Activated CD8-positive, alpha-beta memory T cell treated with anti-CD3 and anti-CD28 coated beads for 4 hours (primary cell): ENCODE results near the gene SLX9.
"Not testable (repeated sequence)": the region's sequence is repeated elsewhere in the genome, so short reads cannot be mapped to it uniquely, and the experiment has no call there.

Experiments used
- DNase-seq, 2 donors: peaks; one replicate each; pipeline ENCODE4 v3.0.0-alpha.2; 2020; ENCODE audit warnings: low read depth in 2 of 2

SLX9 gene

GRCh38 chr21:44914176-44914874 lies 25.5 kb upstream of the SLX9 start:
- no peak for DNase-seq

GRCh38 chr21:44916965-44917364 lies 22.9 kb upstream of the SLX9 start:
- DNase-seq = no peak

- no peak for DNase-seq
These were observed 22.3 kb upstream of the SLX9 start for GRCh38 chr21:44917446-44918106.

GRCh38 chr21:44918107-44918470 lies 21.7 kb upstream of the SLX9 start:
- no peak for DNase-seq

- no peak for DNase-seq
These were observed 21.2 kb upstream of the SLX9 start for GRCh38 chr21:44918581-44919033.

- no peak for DNase-seq
These were observed 20.5 kb upstream of the SLX9 start for GRCh38 chr21:44919111-44919912.

- DNase-seq = no peak
These were observed 19.7 kb upstream of the SLX9 start for GRCh38 chr21:44919913-44920693.

GRCh38 chr21:44920694-44921604 lies 18.9 kb upstream of the SLX9 start, which contains the start of gene ITGB2:
ITGB2 (minus strand) TSS chr21:44920899; CDS start chr21:44910782, 10,117 bp downstream.
- no peak for DNase-seq

- no peak for DNase-seq
These were observed 17.9 kb upstream of the SLX9 start for GRCh38 chr21:44921928-44922327.

GRCh38 chr21:44923480-44924084 lies 16.2 kb upstream of the SLX9 start:
- no peak for DNase-seq

GRCh38 chr21:44924606-44925377 lies 15.0 kb upstream of the SLX9 start:
- no peak for DNase-seq

- no peak for DNase-seq
These were observed 14.5 kb upstream of the SLX9 start for GRCh38 chr21:44925378-44925755.

GRCh38 chr21:44926331-44927101 lies 13.3 kb upstream of the SLX9 start:
- DNase-seq = no peak

- DNase-seq = no peak
These were observed 12.6 kb upstream of the SLX9 start for GRCh38 chr21:44927259-44927586.

GRCh38 chr21:44927587-44928461 lies 12.0 kb upstream of the SLX9 start:
- peak; percentile 87 to 91 for DNase-seq

- DNase-seq = not testable (repeated sequence)
These were observed 11.2 kb upstream of the SLX9 start for GRCh38 chr21:44928500-44929241.

- no peak for DNase-seq
These were observed 10.5 kb upstream of the SLX9 start for GRCh38 chr21:44929242-44929798.
